ENCODE data around the gene CATSPER4. TPM values are rescaled to one million over a fixed set of nuclear protein-coding genes. Genes with fewer than 3 reads are reported as not detected.
A peak's percentile ranks its signal among the peaks of the same experiment; 100 is the strongest.

CATSPER4 gene
- total RNA-seq, 1 experiment from 2014 or later, result not detected

DNA sequence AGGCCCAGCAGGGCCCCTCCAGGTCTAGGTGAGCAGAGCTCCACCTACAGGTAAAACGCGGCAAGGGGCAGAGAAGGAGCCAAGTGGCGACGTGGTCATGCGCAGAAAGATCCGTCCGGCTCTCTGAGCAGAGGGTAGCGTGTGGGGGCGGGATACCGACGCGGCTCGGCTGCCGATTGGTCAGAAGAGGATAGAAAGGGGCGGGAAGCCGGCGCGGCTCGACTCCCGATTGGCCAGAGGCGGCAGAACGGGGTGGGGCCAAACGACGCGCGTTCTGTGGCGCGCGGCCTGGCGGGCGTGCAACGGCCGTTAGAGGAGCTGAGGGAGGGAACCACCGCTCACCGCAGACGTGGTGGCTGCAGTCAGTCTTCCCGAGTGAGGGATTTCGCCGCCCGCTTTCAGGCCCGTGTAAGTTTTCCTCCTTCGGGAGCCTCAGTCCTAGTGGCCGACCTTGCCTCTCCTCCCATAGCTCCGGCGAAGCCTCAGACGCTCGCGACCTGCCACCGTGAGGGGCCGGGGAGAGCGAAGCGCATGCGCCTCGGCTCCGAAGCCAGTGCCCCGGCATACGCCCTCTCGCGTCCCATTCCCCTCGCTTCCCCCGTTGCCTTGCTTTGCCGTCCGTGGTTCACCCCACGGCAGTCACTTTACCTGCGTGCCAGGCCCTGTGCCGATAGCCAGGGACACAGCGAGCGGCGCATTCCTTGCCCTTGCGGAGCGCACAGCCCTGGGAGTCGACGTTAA, 43.7 kb downstream of the CATSPER4 start, which contains the start of gene CEP85:
Gene CEP85, plus strand, starts transcription at position 298 of the 741 bp plus-strand sequence. CDS start 5,584 bp downstream, outside the sequence.
- CTCF ChIA-PET, result interaction anchor here (0.6 to 2.1 kb wide), 13 partner anchors 9 to 198 kb away, joined by 3 to 20 read pairs (median 4); partner anchors contain the start of genes CATSPER4, CNKSR1 and ZNF593
- H3K36me3 Mint-ChIP-seq (ENCODE audit: insufficient read depth, unreplicated experiment), result peaks cover 23% of the 10 kb centered on the region
- TF ChIP-seq, protein P1, sequence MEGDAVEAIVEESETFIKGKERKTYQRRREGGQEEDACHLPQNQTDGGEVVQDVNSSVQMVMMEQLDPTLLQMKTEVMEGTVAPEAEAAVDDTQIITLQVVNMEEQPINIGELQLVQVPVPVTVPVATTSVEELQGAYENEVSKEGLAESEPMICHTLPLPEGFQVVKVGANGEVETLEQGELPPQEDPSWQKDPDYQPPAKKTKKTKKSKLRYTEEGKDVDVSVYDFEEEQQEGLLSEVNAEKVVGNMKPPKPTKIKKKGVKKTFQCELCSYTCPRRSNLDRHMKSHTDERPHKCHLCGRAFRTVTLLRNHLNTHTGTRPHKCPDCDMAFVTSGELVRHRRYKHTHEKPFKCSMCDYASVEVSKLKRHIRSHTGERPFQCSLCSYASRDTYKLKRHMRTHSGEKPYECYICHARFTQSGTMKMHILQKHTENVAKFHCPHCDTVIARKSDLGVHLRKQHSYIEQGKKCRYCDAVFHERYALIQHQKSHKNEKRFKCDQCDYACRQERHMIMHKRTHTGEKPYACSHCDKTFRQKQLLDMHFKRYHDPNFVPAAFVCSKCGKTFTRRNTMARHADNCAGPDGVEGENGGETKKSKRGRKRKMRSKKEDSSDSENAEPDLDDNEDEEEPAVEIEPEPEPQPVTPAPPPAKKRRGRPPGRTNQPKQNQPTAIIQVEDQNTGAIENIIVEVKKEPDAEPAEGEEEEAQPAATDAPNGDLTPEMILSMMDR (IDR thresholded peaks at IDR 0.05; ENCODE audit: unreplicated experiment), result peak; percentile 57
- no peaks in the 10 kb centered on the region for H3K9me3 Mint-ChIP-seq (ENCODE audit: low read depth, unreplicated experiment)
- DNase-seq, result peak; percentile 94
- H3K27me3 Mint-ChIP-seq (ENCODE audit: unreplicated experiment), result no peaks in the 10 kb centered on the region
- BruUV-seq (replicated peaks), result no TSS peak
- H3K4me3 Mint-ChIP-seq (ENCODE audit: low read depth, unreplicated experiment), result peak within 1 kb of the TSS; percentile 93
- peaks cover 33% of the 10 kb centered on the region for H3K4me1 Mint-ChIP-seq (ENCODE audit: low read depth, unreplicated experiment)
- H3K27ac Mint-ChIP-seq (ENCODE audit: unreplicated experiment), result peak within 1 kb of the TSS; percentile 92
- intact Hi-C loops (cut with micrococcal nuclease; ENCODE audit: unreplicated experiment), result no loop called here

GRCh38 chr1:26234644-26235370, 44.4 kb downstream of the CATSPER4 start:
- intact Hi-C loops (cut with micrococcal nuclease; ENCODE audit: unreplicated experiment), result no loop called here
- CTCF ChIA-PET, result interaction anchor here (0.8 to 2.1 kb wide), 9 partner anchors 11 to 198 kb away, joined by 3 to 20 read pairs (median 4); partner anchors contain the start of genes CATSPER4, CNKSR1 and ZNF593
- Mint-ChIP-seq H3K27ac (ENCODE audit: unreplicated experiment) (peak overlapping the region; percentile 92), H3K4me1 (ENCODE audit: low read depth, unreplicated experiment) (peaks cover 33% of the 10 kb centered on the region), H3K9me3 (ENCODE audit: low read depth, unreplicated experiment) (no peaks in the 10 kb centered on the region), H3K27me3 (ENCODE audit: unreplicated experiment) (no peaks in the 10 kb centered on the region), H3K4me3 (ENCODE audit: low read depth, unreplicated experiment) (peak overlapping the region; percentile 93), H3K36me3 (ENCODE audit: insufficient read depth, unreplicated experiment) (peaks cover 23% of the 10 kb centered on the region)
- TF ChIP-seq, protein P1 (IDR thresholded peaks at IDR 0.05; ENCODE audit: unreplicated experiment), result no peak
- BruUV-seq (replicated peaks), result TSS peak; percentile 28
- peak; percentile 11 for DNase-seq

DNA sequence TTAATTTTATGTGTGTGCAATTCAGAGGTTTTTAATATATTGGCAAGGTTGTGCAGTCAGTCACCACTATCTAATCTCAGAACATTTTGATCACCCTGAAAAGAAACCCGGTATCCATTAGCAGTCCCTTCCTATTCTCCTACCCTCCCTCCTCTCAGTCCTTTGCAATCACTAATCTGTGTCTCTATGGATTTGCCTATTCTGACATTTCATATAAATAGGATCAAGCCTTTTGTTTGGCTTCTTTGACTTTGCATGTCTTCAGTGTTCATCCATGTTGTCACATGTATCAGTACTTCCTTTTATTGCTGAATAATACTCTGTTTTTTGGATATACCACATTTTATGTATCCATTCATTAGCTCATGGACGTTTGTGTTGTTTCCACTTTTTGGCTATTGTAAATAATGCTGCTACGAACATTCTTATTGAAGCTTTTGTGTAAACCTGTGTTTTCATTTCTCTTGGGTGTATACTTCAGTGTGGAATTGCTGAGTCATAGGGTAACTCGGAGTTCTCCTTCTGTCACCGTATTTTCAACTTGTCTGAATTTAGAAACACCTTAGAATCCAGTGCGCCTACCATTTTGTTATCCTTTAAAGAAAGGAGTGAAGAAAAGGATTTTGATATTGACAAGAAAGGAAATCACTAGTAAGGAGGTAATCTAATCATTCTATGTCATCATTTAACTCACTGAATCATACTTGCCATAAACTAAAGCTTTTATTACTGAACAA, 47.0 kb downstream of the CATSPER4 start:
- TF ChIP-seq, protein P1 (IDR thresholded peaks at IDR 0.05; ENCODE audit: unreplicated experiment), result no peak
- no peaks in the 10 kb centered on the region for H3K9me3 Mint-ChIP-seq (ENCODE audit: low read depth, unreplicated experiment)
- H3K27ac Mint-ChIP-seq (ENCODE audit: unreplicated experiment), result peak overlapping the region; percentile 64
- H3K27me3 Mint-ChIP-seq (ENCODE audit: unreplicated experiment), result no peaks in the 10 kb centered on the region
- no peak for DNase-seq
- no TSS peak for BruUV-seq (replicated peaks)
- CTCF ChIA-PET, result no interaction called here
- intact Hi-C loops (cut with micrococcal nuclease; ENCODE audit: unreplicated experiment), result no loop called here
- peak overlapping the region; percentile 34 for H3K4me3 Mint-ChIP-seq (ENCODE audit: low read depth, unreplicated experiment)
- peaks cover 33% of the 10 kb centered on the region for H3K4me1 Mint-ChIP-seq (ENCODE audit: low read depth, unreplicated experiment)
- H3K36me3 Mint-ChIP-seq (ENCODE audit: insufficient read depth, unreplicated experiment), result peaks cover 23% of the 10 kb centered on the region

GRCh38 chr1:26239936-26240335, 49.5 kb downstream of the CATSPER4 start:
- no peak for DNase-seq
- Mint-ChIP-seq H3K36me3 (ENCODE audit: insufficient read depth, unreplicated experiment) (peaks cover 18% of the 10 kb centered on the region), H3K27me3 (ENCODE audit: unreplicated experiment) (no peaks in the 10 kb centered on the region), H3K4me3 (ENCODE audit: low read depth, unreplicated experiment) (no peak overlapping the region), H3K27ac (ENCODE audit: unreplicated experiment) (no peak overlapping the region), H3K9me3 (ENCODE audit: low read depth, unreplicated experiment) (no peaks in the 10 kb centered on the region), H3K4me1 (ENCODE audit: low read depth, unreplicated experiment) (peaks cover 25% of the 10 kb centered on the region)
- intact Hi-C loops (cut with micrococcal nuclease; ENCODE audit: unreplicated experiment), result no loop called here
- TF ChIP-seq, protein P1 (IDR thresholded peaks at IDR 0.05; ENCODE audit: unreplicated experiment), result no peak
- BruUV-seq (replicated peaks), result no TSS peak
- CTCF ChIA-PET, result no interaction called here

All from Calu3 (cell line).